ENCODE measurements around the gene FIG4.

DNA sequence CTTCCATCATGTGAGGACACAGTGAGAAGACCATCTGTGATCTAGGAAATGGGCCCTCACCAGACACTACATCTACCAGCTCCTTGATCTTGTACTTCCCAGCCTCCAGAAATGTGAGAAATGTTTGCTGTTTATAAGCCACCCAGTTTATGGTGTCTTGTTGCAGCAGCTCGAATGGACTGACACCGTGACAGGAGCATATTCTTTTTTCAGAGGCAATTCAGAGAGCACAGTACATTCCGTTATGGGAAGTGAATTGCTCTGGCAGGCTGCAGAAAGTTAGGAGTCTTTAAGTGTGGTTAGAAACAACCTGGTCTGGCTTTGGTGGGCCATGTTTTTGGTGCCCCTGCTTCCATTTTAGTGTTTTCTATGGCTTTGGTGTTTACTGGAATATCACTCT is 75.1 kb downstream of the FIG4 start:
- TF ChIP-seq, protein P1, sequence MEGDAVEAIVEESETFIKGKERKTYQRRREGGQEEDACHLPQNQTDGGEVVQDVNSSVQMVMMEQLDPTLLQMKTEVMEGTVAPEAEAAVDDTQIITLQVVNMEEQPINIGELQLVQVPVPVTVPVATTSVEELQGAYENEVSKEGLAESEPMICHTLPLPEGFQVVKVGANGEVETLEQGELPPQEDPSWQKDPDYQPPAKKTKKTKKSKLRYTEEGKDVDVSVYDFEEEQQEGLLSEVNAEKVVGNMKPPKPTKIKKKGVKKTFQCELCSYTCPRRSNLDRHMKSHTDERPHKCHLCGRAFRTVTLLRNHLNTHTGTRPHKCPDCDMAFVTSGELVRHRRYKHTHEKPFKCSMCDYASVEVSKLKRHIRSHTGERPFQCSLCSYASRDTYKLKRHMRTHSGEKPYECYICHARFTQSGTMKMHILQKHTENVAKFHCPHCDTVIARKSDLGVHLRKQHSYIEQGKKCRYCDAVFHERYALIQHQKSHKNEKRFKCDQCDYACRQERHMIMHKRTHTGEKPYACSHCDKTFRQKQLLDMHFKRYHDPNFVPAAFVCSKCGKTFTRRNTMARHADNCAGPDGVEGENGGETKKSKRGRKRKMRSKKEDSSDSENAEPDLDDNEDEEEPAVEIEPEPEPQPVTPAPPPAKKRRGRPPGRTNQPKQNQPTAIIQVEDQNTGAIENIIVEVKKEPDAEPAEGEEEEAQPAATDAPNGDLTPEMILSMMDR (IDR thresholded peaks at IDR 0.05) = no peak
- TF ChIP-seq POLR2A (IDR thresholded peaks at IDR 0.05) = no peak

Data from Peyer's patch (tissue), 4 donors.